GM12878 (cell line): ENCODE results near the gene LMBR1. TPM values are rescaled to one million over a fixed set of nuclear protein-coding genes. Genes with fewer than 3 reads are reported as not detected.
"Not testable (repeated sequence)": the region's sequence is repeated elsewhere in the genome, so short reads cannot be mapped to it uniquely, and the experiment has no call there.

ENCODE experiments used
- ATAC-seq: fragments of 200-7000 bp; cut with Tn5 transposase; 3 replicates; pipeline ENCODE4 v1.9.1; 2020; ENCODE audit warnings: mild to moderate bottlenecking, moderate library complexity
- BruUV-seq: library from RNA; stranded (reverse); fragments of 400-500 nt; replicated peaks from 2 replicates; lab custom pipeline; 2021; lab: Mats Ljungman, UMichigan
- CTCF ChIA-PET: fragments of 300-600 bp; sonication (Branson Sonifier 250); formaldehyde crosslinking; extraction: SDS; loops from one replicate; lab custom pipeline; 2021; ENCODE audit warnings: inconsistent platforms; lab: Yijun Ruan, JAX
- POLR2A ChIA-PET: fragments of 350-600 bp; formaldehyde crosslinking; extraction: SDS; loops from one replicate; lab custom pipeline; 2021; ENCODE audit warnings: inconsistent platforms; lab: Charles Lee
- RAD21 ChIA-PET: fragments of 300-600 bp; sonication (Branson Sonifier 250); formaldehyde crosslinking; loops from one replicate; lab custom pipeline; 2023; ENCODE audit warnings: antibody characterized with exemption; ENCODE audit not compliant: unreplicated experiment; lab: Charles Lee
- SMC1A ChIA-PET: fragments of 300-600 bp; sonication (Branson Sonifier 250); formaldehyde crosslinking; loops from one replicate; lab custom pipeline; 2023; ENCODE audit not compliant: unreplicated experiment, uncharacterized antibody; lab: Charles Lee
- DNase-seq: peaks from one replicate; pipeline ENCODE4 v3.0.0-alpha.2; 2011; ENCODE audit warnings: low read depth, low spot score
- FAIRE-seq: peaks from 3 replicates; lab custom pipeline; 2011; peaks lifted over from hg19 to GRCh38; lab: Jason Lieb, UNC
- H2AFZ ChIP-seq: 2 replicates; pipeline ENCODE4 v1.6.0; 2011; ENCODE audit warnings: low read depth, low read length, control low read depth; ENCODE audit not compliant: control insufficient read depth
- H3K27ac ChIP-seq: 2 replicates; pipeline ENCODE4 v1.5.1; 2011; ENCODE audit warnings: control low read depth; ENCODE audit not compliant: control insufficient read depth, insufficient read depth
- H3K27me3 ChIP-seq, 2 experiments: replicated peaks in 1 of 2; 2 replicates each; pipeline versions ENCODE4 v1.6.0 to v1.6.1; 2011; ENCODE audit warnings: low read length in 1 of 2; ENCODE audit not compliant: control insufficient read depth in 2 of 2, insufficient read depth in 2 of 2
- H3K36me3 ChIP-seq, 2 experiments: 2 replicates each; pipeline ENCODE4 v1.5.1; 2011; ENCODE audit warnings: low read length in 1 of 2; ENCODE audit not compliant: control insufficient read depth in 2 of 2, insufficient read depth in 2 of 2
- H3K4me1 ChIP-seq: 2 replicates; pipeline ENCODE4 v1.6.1; 2011; ENCODE audit warnings: mild to moderate bottlenecking, low read length, moderate library complexity, mixed read lengths; ENCODE audit not compliant: control insufficient read depth, insufficient read depth
- H3K4me2 ChIP-seq: 2 replicates; pipeline ENCODE4 v1.6.0; 2011; ENCODE audit warnings: control low read depth; ENCODE audit not compliant: control insufficient read depth, insufficient read depth
- H3K4me3 ChIP-seq: fragments of 200-600 bp; sonication (generic); 2 replicates; pipeline ENCODE4 v1.5.1; 2016
- H3K79me2 ChIP-seq: 2 replicates; pipeline ENCODE4 v1.6.0; 2011; ENCODE audit warnings: low read length; ENCODE audit not compliant: control insufficient read depth, insufficient read depth
- H3K9ac ChIP-seq: 2 replicates; pipeline ENCODE4 v1.8.0; 2011; ENCODE audit warnings: low read length, control low read depth, mixed read lengths; ENCODE audit not compliant: control insufficient read depth, insufficient read depth
- H3K9me3 ChIP-seq: replicated peaks from 3 replicates; pipeline ENCODE4 v1.5.1; 2011; ENCODE audit warnings: mild to moderate bottlenecking, low read length; ENCODE audit not compliant: control insufficient read depth, insufficient read depth
- H4K20me1 ChIP-seq: 2 replicates; pipeline ENCODE4 v1.6.0; 2011; ENCODE audit not compliant: control insufficient read depth, insufficient read depth
- RAD21 ChIP-seq: IDR thresholded peaks from 2 replicates; pipeline ENCODE4 v1.6.1; 2011; ENCODE audit warnings: mild to moderate bottlenecking, low read depth, low read length, moderate library complexity; ENCODE audit not compliant: insufficient read depth
- USF2 ChIP-seq: IDR thresholded peaks from 2 replicates; pipeline ENCODE4 v1.6.1; 2011; ENCODE audit warnings: low read depth, low read length, improper control_type of control experiment, borderline replicate concordance
- WGBS: methylation state at CpG from one replicate; pipeline ENCODE4 v1.1.6; 2016; ENCODE audit warnings: low lambda C conversion rate; ENCODE audit not compliant: insufficient replicate concordance, insufficient coverage; ENCODE audit errors: missing lambda C conversion rate; 5-methylcytosine and 5-hydroxymethylcytosine counted together
- in situ Hi-C: fragments of 300-500 bp; cut with MboI; formaldehyde crosslinking; loops from 9 replicates; pipeline ENCODE4 v1.14.3; 2018; ENCODE audit warnings: mixed read lengths
- intact Hi-C: fragments of 100-400 bp; cut with micrococcal nuclease; formaldehyde crosslinking; loops from one replicate; pipeline ENCODE4 v1.14.2; 2022; ENCODE audit not compliant: unreplicated experiment
- polyA plus RNA-seq, 11 experiments: library from polyadenylated mRNA; depleted of rRNA in 4 of 11; unstranded in 6 of 11; stranded (reverse) in 5 of 11; fragments of >200 nt; fragmentation: Nextera tagmentation in 4 of 11; fragmentation: Illumina TruSeq in 1 of 11; extraction: Ambion mirVana in 4 of 11; extraction: Trizol in 1 of 11; gene quantifications; 1 replicate in 1 of 11; 2 replicates in 10 of 11; pipeline versions ENCODE4 v1.2.1 to v1.2.3, GENCODE V29; 2011 to 2016; ENCODE audit warnings: inconsistent platforms in 2 of 11, missing spikeins in 2 of 11, low read depth in 1 of 11
- total RNA-seq, 4 experiments: library from RNA; depleted of rRNA in 3 of 4; stranded (reverse); fragments of >200 nt in 3 of 4; fragmentation: Illumina TruSeq in 1 of 4; extraction: Trizol in 1 of 4; gene quantifications; 2 replicates each; pipeline versions ENCODE4 v1.2.1 to v1.2.3, GENCODE V29; 2013 to 2021
- TF ChIP-seq, protein P1 (sequence below): fragments of 450-650 bp; IDR thresholded peaks from 2 replicates; pipeline ENCODE4 v1.6.1; 2014; ENCODE audit warnings: mild to moderate bottlenecking

The LMBR1 gene
- total and polyA plus RNA-seq, 10 of the 15 experiments (the other 5 are each of a cell fraction or from before 2014, with no cell fraction given): 4.0 to 63.5 (median 28.8) TPM

DNA sequence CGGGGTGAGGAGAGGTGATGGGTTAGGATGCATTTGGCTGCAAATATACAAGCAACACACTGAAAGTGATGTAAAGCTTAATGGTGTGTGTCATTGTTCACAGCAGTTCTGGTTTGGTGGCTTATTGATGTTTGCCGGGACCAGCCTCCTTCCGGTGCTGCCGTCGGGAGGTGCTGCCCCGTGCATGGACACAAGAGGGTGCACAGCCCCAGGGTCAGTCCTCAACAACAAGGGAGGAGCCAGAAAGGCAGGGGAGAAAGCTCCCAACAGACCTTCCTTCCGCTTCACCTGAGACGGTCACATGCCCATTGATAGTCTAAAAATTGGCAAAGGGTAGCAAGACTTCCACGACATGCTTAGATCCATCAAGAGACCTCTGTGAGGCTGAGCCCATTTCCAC is 242.9 kb downstream of the LMBR1 start (continued):
- TF ChIP-seq USF2: no peak
- TF ChIP-seq, protein P1, sequence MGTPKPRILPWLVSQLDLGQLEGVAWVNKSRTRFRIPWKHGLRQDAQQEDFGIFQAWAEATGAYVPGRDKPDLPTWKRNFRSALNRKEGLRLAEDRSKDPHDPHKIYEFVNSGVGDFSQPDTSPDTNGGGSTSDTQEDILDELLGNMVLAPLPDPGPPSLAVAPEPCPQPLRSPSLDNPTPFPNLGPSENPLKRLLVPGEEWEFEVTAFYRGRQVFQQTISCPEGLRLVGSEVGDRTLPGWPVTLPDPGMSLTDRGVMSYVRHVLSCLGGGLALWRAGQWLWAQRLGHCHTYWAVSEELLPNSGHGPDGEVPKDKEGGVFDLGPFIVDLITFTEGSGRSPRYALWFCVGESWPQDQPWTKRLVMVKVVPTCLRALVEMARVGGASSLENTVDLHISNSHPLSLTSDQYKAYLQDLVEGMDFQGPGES: no peak
- TF ChIP-seq RAD21: 0 out of 2 replicates have a peak, but pooled peaks have one; percentile 13

DNA sequence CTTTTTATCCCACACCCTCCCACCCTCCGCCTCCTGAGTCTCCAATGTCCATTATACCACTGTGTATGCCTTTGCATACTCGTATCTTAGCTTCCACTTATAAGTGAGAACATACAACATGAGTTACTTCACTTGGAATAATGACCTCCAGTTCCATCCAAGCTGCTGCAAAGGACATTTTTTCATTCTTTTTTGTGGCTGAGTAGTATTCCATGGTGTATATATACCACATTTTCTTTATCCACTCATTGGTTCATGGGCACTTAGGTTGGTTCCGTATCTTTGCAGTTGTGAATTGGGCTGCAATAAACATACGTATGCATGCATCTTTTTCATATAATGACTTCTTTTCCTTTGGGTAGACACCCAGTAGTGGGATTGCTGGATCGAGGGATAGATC is 245.7 kb downstream of the LMBR1 start:
- H3K9me3 ChIP-seq, H3K4me2 ChIP-seq, FAIRE-seq, POLR2A ChIA-PET, H3K27ac ChIP-seq, SMC1A ChIA-PET, BruUV-seq, H3K79me2 ChIP-seq, H4K20me1 ChIP-seq, H3K4me3 ChIP-seq, ATAC-seq, DNase-seq, H2AFZ ChIP-seq, H3K27me3 ChIP-seq, RAD21 ChIA-PET, H3K36me3 ChIP-seq, in situ Hi-C loops, H3K4me1 ChIP-seq, H3K9ac ChIP-seq: not testable (repeated sequence)
- intact Hi-C loops: loop anchor here (10.0 kb wide), 1 partner anchor 833 kb away; the partner anchor contains the start of gene SHH
- CTCF ChIA-PET: interaction anchor here (0.6 kb wide), 1 partner anchor 129 kb away, joined by 5 read pairs; no protein-coding TSS in a partner anchor
- WGBS: 92% methylated on average over 5 of the region's 5 CpGs
